AG04450 (cell line): ENCODE data around the gene FNDC3B. TPM values are rescaled to one million over a fixed set of nuclear protein-coding genes. Genes with fewer than 3 reads are reported as not detected.

ENCODE experiments used
- CTCF ChIA-PET: fragments of 300-600, 350-600 bp; formaldehyde crosslinking; extraction: SDS; loops from one replicate; lab custom pipeline; 2022; ENCODE audit warnings: antibody characterized with exemption, inconsistent platforms; lab: Charles Lee
- POLR2A ChIA-PET: fragments of 350-600 bp; formaldehyde crosslinking; extraction: SDS; loops from one replicate; lab custom pipeline; 2021; ENCODE audit warnings: antibody characterized with exemption, inconsistent platforms; lab: Yijun Ruan, JAX
- DNase-seq: peaks from one replicate; pipeline ENCODE4 v3.0.0-alpha.2; 2011; ENCODE audit warnings: low read depth, low spot score
- H3K27ac ChIP-seq: one replicate; pipeline ENCODE4 v1.5.1; 2012; ENCODE audit warnings: low read depth, low read length, control low read depth
- H3K27me3 ChIP-seq: one replicate; pipeline ENCODE4 v1.6.0; 2012; ENCODE audit warnings: low read length; ENCODE audit not compliant: control insufficient read depth, insufficient read depth
- H3K4me3 ChIP-seq: 2 replicates; pipeline ENCODE4 v1.5.1; 2011; ENCODE audit warnings: mild to moderate bottlenecking, low read depth, low read length, control low read depth
- H3K9me3 ChIP-seq: 2 replicates; pipeline ENCODE4 v1.5.1; 2012; ENCODE audit warnings: low read length; ENCODE audit not compliant: control insufficient read depth, insufficient read depth
- polyA plus RNA-seq: library from polyadenylated mRNA; depleted of rRNA; stranded (reverse); fragments of >200 nt; gene quantifications from 2 replicates; pipeline ENCODE4 v1.2.3, GENCODE V29; 2011
- TF ChIP-seq, protein P1 (sequence below): IDR thresholded peaks from 2 replicates; pipeline ENCODE4 v1.5.1; 2011; ENCODE audit warnings: low read depth, low read length, control low read depth, inconsistent platforms

Gene FNDC3B
- polyA plus RNA-seq, 1 experiment, result 39.5 TPM

GRCh38 chr3:172020763-172021162, 18.6 kb upstream of the FNDC3B start:
- POLR2A ChIA-PET, result interaction anchor here (0.6 kb wide), 1 partner anchor 161 kb away, joined by 5 read pairs; no protein-coding TSS in a partner anchor
- Histone ChIP-seq H3K9me3 (no peaks in the 10 kb centered on the region), H3K27ac (no peak overlapping the region), H3K27me3 (no peaks in the 10 kb centered on the region), H3K4me3 (no peak overlapping the region)
- CTCF ChIA-PET, result no interaction called here
- TF ChIP-seq, protein P1, sequence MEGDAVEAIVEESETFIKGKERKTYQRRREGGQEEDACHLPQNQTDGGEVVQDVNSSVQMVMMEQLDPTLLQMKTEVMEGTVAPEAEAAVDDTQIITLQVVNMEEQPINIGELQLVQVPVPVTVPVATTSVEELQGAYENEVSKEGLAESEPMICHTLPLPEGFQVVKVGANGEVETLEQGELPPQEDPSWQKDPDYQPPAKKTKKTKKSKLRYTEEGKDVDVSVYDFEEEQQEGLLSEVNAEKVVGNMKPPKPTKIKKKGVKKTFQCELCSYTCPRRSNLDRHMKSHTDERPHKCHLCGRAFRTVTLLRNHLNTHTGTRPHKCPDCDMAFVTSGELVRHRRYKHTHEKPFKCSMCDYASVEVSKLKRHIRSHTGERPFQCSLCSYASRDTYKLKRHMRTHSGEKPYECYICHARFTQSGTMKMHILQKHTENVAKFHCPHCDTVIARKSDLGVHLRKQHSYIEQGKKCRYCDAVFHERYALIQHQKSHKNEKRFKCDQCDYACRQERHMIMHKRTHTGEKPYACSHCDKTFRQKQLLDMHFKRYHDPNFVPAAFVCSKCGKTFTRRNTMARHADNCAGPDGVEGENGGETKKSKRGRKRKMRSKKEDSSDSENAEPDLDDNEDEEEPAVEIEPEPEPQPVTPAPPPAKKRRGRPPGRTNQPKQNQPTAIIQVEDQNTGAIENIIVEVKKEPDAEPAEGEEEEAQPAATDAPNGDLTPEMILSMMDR, result no peak
- DNase-seq, result no peak

GRCh38 chr3:172021164-172021563, 18.2 kb upstream of the FNDC3B start:
- no peaks in the 10 kb centered on the region for H3K27me3 ChIP-seq
- no peak for DNase-seq
- H3K4me3 ChIP-seq, result no peak overlapping the region
- H3K9me3 ChIP-seq, result no peaks in the 10 kb centered on the region
- ChIA-PET POLR2A (interaction anchor here (0.6 kb wide), 1 partner anchor 161 kb away, joined by 5 read pairs; no protein-coding TSS in a partner anchor), CTCF (no interaction called here)
- TF ChIP-seq, protein P1, result no peak
- H3K27ac ChIP-seq, result no peak overlapping the region

DNA sequence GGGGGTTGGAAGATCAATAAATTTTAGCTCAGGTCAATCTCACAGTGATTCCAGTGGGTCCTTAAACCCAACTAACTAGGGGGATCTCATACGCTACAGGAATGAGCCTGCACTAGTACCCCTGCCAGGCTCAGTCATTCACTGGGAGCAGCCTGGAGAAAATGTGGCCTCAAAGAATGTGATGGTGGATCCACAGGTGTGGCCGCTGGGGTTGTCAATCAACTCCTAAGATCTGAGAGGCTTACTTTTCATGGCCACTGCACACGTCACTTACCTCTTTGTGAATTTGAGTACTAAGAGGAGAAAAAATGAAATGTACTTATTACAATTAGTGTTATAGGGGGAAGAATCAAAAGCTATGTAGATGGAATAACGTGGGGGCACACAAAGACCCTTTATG, 17.5 kb upstream of the FNDC3B start:
- ChIA-PET POLR2A (no interaction called here), CTCF (no interaction called here)
- Histone ChIP-seq H3K9me3 (no peaks in the 10 kb centered on the region), H3K4me3 (no peak overlapping the region), H3K27ac (no peak overlapping the region), H3K27me3 (no peaks in the 10 kb centered on the region)
- TF ChIP-seq, protein P1, result no peak
- DNase-seq, result no peak

- H3K27me3 ChIP-seq, result no peaks in the 10 kb centered on the region
- no peaks in the 10 kb centered on the region for H3K9me3 ChIP-seq
- POLR2A ChIA-PET, result no interaction called here
- CTCF ChIA-PET, result no interaction called here
- no peak for DNase-seq
- TF ChIP-seq, protein P1, result no peak
- H3K4me3 ChIP-seq, result no peak overlapping the region
- no peak overlapping the region for H3K27ac ChIP-seq
These were observed 15.5 kb upstream of the FNDC3B start for GRCh38 chr3:172023915-172024314.

GRCh38 chr3:172024679-172025078, 14.7 kb upstream of the FNDC3B start:
- Histone ChIP-seq H3K27me3 (no peaks in the 10 kb centered on the region), H3K4me3 (no peak overlapping the region), H3K27ac (no peak overlapping the region), H3K9me3 (no peaks in the 10 kb centered on the region)
- CTCF ChIA-PET, result interaction anchor here (0.6 kb wide), 1 partner anchor 340 kb away, joined by 3 read pairs; no protein-coding TSS in a partner anchor
- no peak for DNase-seq
- TF ChIP-seq, protein P1, result no peak
- POLR2A ChIA-PET, result no interaction called here
